GM12872 (cell line): Measurements from ENCODE around the gene GABPB2.

ENCODE experiments used
- TF ChIP-seq, protein P1 (sequence below): IDR thresholded peaks from 3 replicates; pipeline ENCODE4 v1.5.1; 2011; ENCODE audit warnings: low read depth, mild to moderate bottlenecking, low read length, moderate library complexity; ENCODE audit not compliant: insufficient read depth

Gene GABPB2

DNA sequence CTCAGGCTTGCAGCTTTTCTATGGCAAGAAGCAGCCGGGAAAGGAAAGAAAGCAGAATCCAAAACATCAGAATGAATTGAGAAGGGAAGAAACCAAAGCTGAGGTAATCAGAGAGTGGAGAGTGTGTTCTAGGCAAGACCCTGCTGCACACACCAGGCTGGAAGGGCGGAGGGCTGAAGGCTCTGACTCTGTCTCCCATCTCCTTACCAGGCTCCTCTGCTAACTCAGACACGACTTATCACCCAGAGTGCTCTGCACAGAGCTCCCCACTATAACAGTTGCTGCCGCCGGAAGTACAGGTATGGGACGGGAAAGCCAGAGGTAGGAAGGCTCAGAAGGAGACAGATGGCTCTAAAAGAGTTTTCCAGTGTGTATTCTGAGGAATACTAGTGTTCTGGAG, 96.6 kb downstream of the GABPB2 start:
- TF ChIP-seq, protein P1, sequence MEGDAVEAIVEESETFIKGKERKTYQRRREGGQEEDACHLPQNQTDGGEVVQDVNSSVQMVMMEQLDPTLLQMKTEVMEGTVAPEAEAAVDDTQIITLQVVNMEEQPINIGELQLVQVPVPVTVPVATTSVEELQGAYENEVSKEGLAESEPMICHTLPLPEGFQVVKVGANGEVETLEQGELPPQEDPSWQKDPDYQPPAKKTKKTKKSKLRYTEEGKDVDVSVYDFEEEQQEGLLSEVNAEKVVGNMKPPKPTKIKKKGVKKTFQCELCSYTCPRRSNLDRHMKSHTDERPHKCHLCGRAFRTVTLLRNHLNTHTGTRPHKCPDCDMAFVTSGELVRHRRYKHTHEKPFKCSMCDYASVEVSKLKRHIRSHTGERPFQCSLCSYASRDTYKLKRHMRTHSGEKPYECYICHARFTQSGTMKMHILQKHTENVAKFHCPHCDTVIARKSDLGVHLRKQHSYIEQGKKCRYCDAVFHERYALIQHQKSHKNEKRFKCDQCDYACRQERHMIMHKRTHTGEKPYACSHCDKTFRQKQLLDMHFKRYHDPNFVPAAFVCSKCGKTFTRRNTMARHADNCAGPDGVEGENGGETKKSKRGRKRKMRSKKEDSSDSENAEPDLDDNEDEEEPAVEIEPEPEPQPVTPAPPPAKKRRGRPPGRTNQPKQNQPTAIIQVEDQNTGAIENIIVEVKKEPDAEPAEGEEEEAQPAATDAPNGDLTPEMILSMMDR = no peak

DNA sequence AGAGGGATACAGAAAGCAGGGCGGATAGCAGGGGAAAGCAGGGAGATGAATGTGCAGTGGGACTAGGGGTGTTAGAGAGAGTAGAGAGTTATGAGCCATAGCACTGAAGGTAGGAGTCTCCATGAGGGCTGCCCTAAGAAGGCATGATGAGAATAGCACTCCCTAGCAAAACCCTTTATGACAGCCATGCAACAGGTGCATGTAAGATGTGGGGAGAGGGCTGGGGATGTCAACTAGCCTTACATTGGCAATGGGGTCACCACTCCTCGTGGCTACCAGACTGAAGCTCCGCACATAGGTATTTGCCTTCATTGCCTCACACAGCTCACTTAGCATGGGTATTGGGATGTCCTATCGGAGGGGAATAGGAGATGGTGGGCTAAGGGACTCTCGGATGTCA, 100.6 kb downstream of the GABPB2 start:
- TF ChIP-seq, protein P1 = no peak
